ENCODE results near the gene RRP36. TPM values are rescaled to one million over a fixed set of nuclear protein-coding genes. Genes with fewer than 3 reads are reported as not detected.

RRP36 gene
- total RNA-seq, 4 donors from 2014 or later = 52.8 to 62.5 (median 59.8) TPM

- H3K4me3 ChIP-seq = peak overlapping the region; percentile 62 to 97
- TF ChIP-seq POLR2A (IDR thresholded peaks at IDR 0.05) (no peak), CTCF (IDR thresholded peaks at IDR 0.05) (no peak), EP300 (IDR thresholded peaks at IDR 0.05) (no peak), POLR2AphosphoS5 (IDR thresholded peaks at IDR 0.05) (no peak)
- peaks cover 0 to 43% (median 11%) of the 10 kb centered on the region in 3 donors for H3K4me1 ChIP-seq
- ATAC-seq = peak; percentile 40
- H3K9me3 ChIP-seq = no peaks in the 10 kb centered on the region
- H3K27me3 ChIP-seq = no peaks in the 10 kb centered on the region
- no peaks in the 10 kb centered on the region for H3K36me3 ChIP-seq
- no CpG with 5 or more reads among the region's 28 CpGs for WGBS, 2 donors (ENCODE audit: low coverage in 1 of 2)
- H3K27ac ChIP-seq = peak overlapping the region; percentile 60 to 94 (median 88)
These were observed 43.0 kb upstream of the RRP36 start for GRCh38 chr6:42978487-42978838.

GRCh38 chr6:42978839-42979522 is 42.4 kb upstream of the RRP36 start, which contains the start of gene PEX6:
PEX6 (minus strand) TSS chr6:42979181; CDS start chr6:42979150, 31 bp downstream.
- peak within 1 kb of the TSS; percentile 60 to 94 (median 88) for H3K27ac ChIP-seq
- H3K27me3 ChIP-seq = no peaks in the 10 kb centered on the region
- peaks cover 0 to 48% (median 15%) of the 10 kb centered on the region in 3 donors for H3K4me1 ChIP-seq
- peak within 1 kb of the TSS; percentile 62 to 97 for H3K4me3 ChIP-seq
- no peaks in the 10 kb centered on the region for H3K9me3 ChIP-seq
- TF ChIP-seq EP300 (IDR thresholded peaks at IDR 0.05) (no peak), POLR2A (IDR thresholded peaks at IDR 0.05) (peak in 1 of 2 donors; percentile 68), CTCF (IDR thresholded peaks at IDR 0.05) (peak in 1 of 4 experiments; percentile 3), POLR2AphosphoS5 (IDR thresholded peaks at IDR 0.05) (peak; percentile 52)
- WGBS, 2 donors (ENCODE audit: low coverage in 1 of 2) = 0 to 1% methylated on average over 15 to 21 of the region's 59 CpGs
- no peaks in the 10 kb centered on the region for H3K36me3 ChIP-seq
- peak; percentile 90 for ATAC-seq

GRCh38 chr6:42979523-42980177 is 41.8 kb upstream of the RRP36 start:
- ATAC-seq = peak; percentile 3
- no peak for TF ChIP-seq POLR2AphosphoS5 (IDR thresholded peaks at IDR 0.05)
- no peak for TF ChIP-seq EP300 (IDR thresholded peaks at IDR 0.05)
- TF ChIP-seq POLR2A (IDR thresholded peaks at IDR 0.05) = no peak
- no peak for TF ChIP-seq CTCF (IDR thresholded peaks at IDR 0.05)
- H3K36me3 ChIP-seq = no peaks in the 10 kb centered on the region
- peaks cover 0 to 48% (median 15%) of the 10 kb centered on the region in 3 donors for H3K4me1 ChIP-seq
- H3K27ac ChIP-seq = peak overlapping the region; percentile 60 to 94 (median 88)
- H3K9me3 ChIP-seq = no peaks in the 10 kb centered on the region
- peak overlapping the region; percentile 62 to 97 for H3K4me3 ChIP-seq
- no peaks in the 10 kb centered on the region for H3K27me3 ChIP-seq
- 32 to 45% methylated on average over 4 to 6 of the region's 9 CpGs for WGBS, 2 donors (ENCODE audit: low coverage in 1 of 2)

- 79 to 89% methylated on average over 4 to 5 of the region's 5 CpGs for WGBS, 2 donors (ENCODE audit: low coverage in 1 of 2)
- H3K4me3 ChIP-seq = no peak overlapping the region
- no peaks in the 10 kb centered on the region for H3K36me3 ChIP-seq
- TF ChIP-seq EP300 (IDR thresholded peaks at IDR 0.05) (no peak), POLR2AphosphoS5 (IDR thresholded peaks at IDR 0.05) (no peak), CTCF (IDR thresholded peaks at IDR 0.05) (no peak), POLR2A (IDR thresholded peaks at IDR 0.05) (no peak)
- H3K27me3 ChIP-seq = no peaks in the 10 kb centered on the region
- H3K27ac ChIP-seq = no peak overlapping the region
- no peak for ATAC-seq
- H3K4me1 ChIP-seq = peaks cover 0 to 60% (median 31%) of the 10 kb centered on the region in 3 donors
- no peaks in the 10 kb centered on the region for H3K9me3 ChIP-seq
These were observed 39.6 kb upstream of the RRP36 start for GRCh38 chr6:42981836-42982235.
